NT2/D1 (cell line): ENCODE data around the gene GLS.

Experiments used
- SUZ12 ChIP-seq: IDR thresholded peaks from 2 replicates; pipeline ENCODE4 v1.6.1; 2011; ENCODE audit not compliant: insufficient read length, insufficient read depth; ENCODE audit errors: extremely low read depth
- ZNF274 ChIP-seq: IDR thresholded peaks from 2 replicates; pipeline ENCODE4 v1.6.1; 2011; ENCODE audit warnings: mild to moderate bottlenecking, low read depth, low read length

GRCh38 chr2:190855245-190855644 lies 25.4 kb upstream of the GLS start:
- TF ChIP-seq ZNF274 = no peak
- TF ChIP-seq SUZ12 = no peak
